Measurements from ENCODE around the gene PTOV1. TPM values are rescaled to one million over a fixed set of nuclear protein-coding genes. Genes with fewer than 3 reads are reported as not detected.

PTOV1 gene
- total and polyA plus RNA-seq, 2 of the 4 experiments (the other 2 are of a cell fraction): 34.4 to 107 TPM

- Histone ChIP-seq H3K4me1 (ENCODE audit: control insufficient read depth, insufficient read depth, low read length) (peaks cover 5% of the 10 kb centered on the region), H2BK20ac (ENCODE audit: low read depth, low read length) (no peak overlapping the region), H3K56ac (ENCODE audit: extremely low read depth, insufficient read depth, low read length) (no peak overlapping the region), H3K4ac (ENCODE audit: low read depth, low read length) (0 out of 2 replicates have a peak overlapping the region, but pooled peaks have one; percentile 16), H3K23ac (ENCODE audit: low read depth, low read length) (0 out of 2 replicates have a peak overlapping the region, but pooled peaks have one; percentile 48), H3K27ac (ENCODE audit: insufficient read depth, low read length) (no peak overlapping the region), H4K91ac (ENCODE audit: insufficient read depth, low read depth, low read length) (no peak overlapping the region), H2AK5ac (ENCODE audit: low read depth, low read length) (no peak overlapping the region), H3K4me2 (ENCODE audit: low read depth, low read length) (peak overlapping the region; percentile 67), H3K9me3 (ENCODE audit: control insufficient read depth, insufficient read depth, low read length) (no peaks in the 10 kb centered on the region), H3K79me1 (ENCODE audit: low read depth in 1 of 2, low read length in 2 of 2) (peaks cover 5 to 25% of the 10 kb centered on the region in 2 experiments; a peak in 2 of 4 replicates), H3K27me3 (ENCODE audit: control insufficient read depth, insufficient read depth, low read length) (no peaks in the 10 kb centered on the region), H3K4me3 (ENCODE audit: insufficient read depth, low read depth, low read length) (no peak overlapping the region; the same call in 1 of the 2 replicates), H3K9ac (ENCODE audit: low read depth, low read length) (no peak overlapping the region), H2BK5ac (ENCODE audit: low read depth, low read length, poor library complexity, severe bottlenecking) (no peak overlapping the region), H2BK15ac (ENCODE audit: low read depth, low read length) (no peak overlapping the region; the same call in 2 of the 3 replicates), H4K20me1 (ENCODE audit: insufficient read depth, low read length) (no peaks in the 10 kb centered on the region; the same call in 1 of the 2 replicates), H2AFZ (replicated peaks; ENCODE audit: low read length, poor library complexity) (peak overlapping the region; percentile 75), H4K5ac (ENCODE audit: low read depth, low read length) (no peak overlapping the region), H2AK9ac (replicated peaks; ENCODE audit: low read depth, low read length, poor library complexity) (peak overlapping the region; percentile 76), H3K14ac (replicated peaks; ENCODE audit: low read depth, low read length) (no peak overlapping the region), H2BK120ac (ENCODE audit: low read depth, low read length) (no peak overlapping the region), H3K18ac (ENCODE audit: low read depth, low read length) (no peak overlapping the region), H3K9me1 (ENCODE audit: insufficient read depth, low read length) (peaks cover 14% of the 10 kb centered on the region), H4K8ac (ENCODE audit: low read depth in 2 of 2, low read length in 2 of 2) (peak overlapping the region in 1 of 2 experiments; percentile 57; a peak in 1 of 4 replicates), H3K36me3 (ENCODE audit: control insufficient read depth, insufficient read depth, low read length) (peaks cover 29% of the 10 kb centered on the region)
- in situ Hi-C loops (cut with MboI; ENCODE audit: low sequenced_read_pairs): no loop called here
- CTCF ChIA-PET: no interaction called here
- ATAC-seq (ENCODE audit: low read depth) (no peak; the same call in 1 of the 2 replicates), DNase-seq (no peak)
- TF ChIP-seq ELK1 (IDR thresholded peaks at IDR 0.05; ENCODE audit: borderline replicate concordance, low read depth, low read length) (no peak), RAD21 (IDR thresholded peaks at IDR 0.05; ENCODE audit: low read length) (no peak), NFE2L2 (IDR thresholded peaks at IDR 0.05; ENCODE audit: low read depth, low read length) (no peak), POLR2A (IDR thresholded peaks at IDR 0.05; ENCODE audit: low read depth, low read length) (no peak), SMC3 (IDR thresholded peaks at IDR 0.05; ENCODE audit: low read depth, low read length) (no peak), CTCF (conservative IDR thresholded peaks at IDR 0.05; ENCODE audit: low read depth, low read length) (no peak), CEBPB (IDR thresholded peaks at IDR 0.05; ENCODE audit: low read depth, low read length) (no peak), USF2 (IDR thresholded peaks at IDR 0.05; ENCODE audit: low read depth, low read length) (no peak), RCOR1 (IDR thresholded peaks at IDR 0.05; ENCODE audit: insufficient replicate concordance, low read length) (no peak), RFX5 (IDR thresholded peaks at IDR 0.05; ENCODE audit: low read depth, low read length) (no peak), FOS (IDR thresholded peaks at IDR 0.05; ENCODE audit: low read depth, low read length) (no peak), MAFK (IDR thresholded peaks at IDR 0.05; ENCODE audit: low read depth, low read length) (no peak)
- dilution Hi-C loops (cut with HindIII; ENCODE audit: low sequenced_read_pairs, unreplicated experiment): no loop called here
- WGBS, 2 experiments (ENCODE audit: extremely low coverage in 2 of 2, insufficient read length in 1 of 2): no CpG with 5 or more reads among the region's 20 CpGs
- intact Hi-C loops (cut with micrococcal nuclease): no loop called here
- BruUV-seq (replicated peaks): no TSS peak
- POLR2A ChIA-PET (ENCODE audit: unreplicated experiment): no interaction called here
Observed at GRCh38 chr19:49807904-49808675, 42.9 kb upstream of the PTOV1 start.
